Measurements from ENCODE around the gene CCNT1.
A peak's percentile ranks its signal among the peaks of the same experiment; 100 is the strongest.
"Not testable (repeated sequence)": the region's sequence is repeated elsewhere in the genome, so short reads cannot be mapped to it uniquely, and the experiment has no call there.

The CCNT1 gene

DNA sequence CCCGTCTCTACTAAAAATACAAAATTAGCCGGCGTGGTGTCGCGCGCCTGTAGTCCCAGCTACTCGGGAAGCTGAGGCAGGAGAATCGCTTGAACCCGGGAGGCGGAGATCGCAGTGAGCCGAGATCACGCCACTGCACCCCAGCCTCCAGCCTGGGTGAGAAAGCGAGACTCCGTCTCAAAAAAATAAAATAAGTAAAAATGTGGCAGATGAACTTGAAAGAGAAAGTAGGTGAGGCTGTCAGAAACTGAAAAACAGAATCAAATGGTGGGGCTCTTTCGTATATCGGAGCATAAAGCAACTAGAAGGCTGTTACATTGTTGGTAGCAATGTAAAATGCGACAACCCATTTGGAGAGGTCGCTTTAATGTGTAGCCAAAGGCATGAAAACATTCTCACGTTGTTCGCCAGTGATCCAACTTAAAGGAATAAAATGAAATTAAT is 767 bp upstream of the CCNT1 start:
- TF ChIP-seq, protein P1, sequence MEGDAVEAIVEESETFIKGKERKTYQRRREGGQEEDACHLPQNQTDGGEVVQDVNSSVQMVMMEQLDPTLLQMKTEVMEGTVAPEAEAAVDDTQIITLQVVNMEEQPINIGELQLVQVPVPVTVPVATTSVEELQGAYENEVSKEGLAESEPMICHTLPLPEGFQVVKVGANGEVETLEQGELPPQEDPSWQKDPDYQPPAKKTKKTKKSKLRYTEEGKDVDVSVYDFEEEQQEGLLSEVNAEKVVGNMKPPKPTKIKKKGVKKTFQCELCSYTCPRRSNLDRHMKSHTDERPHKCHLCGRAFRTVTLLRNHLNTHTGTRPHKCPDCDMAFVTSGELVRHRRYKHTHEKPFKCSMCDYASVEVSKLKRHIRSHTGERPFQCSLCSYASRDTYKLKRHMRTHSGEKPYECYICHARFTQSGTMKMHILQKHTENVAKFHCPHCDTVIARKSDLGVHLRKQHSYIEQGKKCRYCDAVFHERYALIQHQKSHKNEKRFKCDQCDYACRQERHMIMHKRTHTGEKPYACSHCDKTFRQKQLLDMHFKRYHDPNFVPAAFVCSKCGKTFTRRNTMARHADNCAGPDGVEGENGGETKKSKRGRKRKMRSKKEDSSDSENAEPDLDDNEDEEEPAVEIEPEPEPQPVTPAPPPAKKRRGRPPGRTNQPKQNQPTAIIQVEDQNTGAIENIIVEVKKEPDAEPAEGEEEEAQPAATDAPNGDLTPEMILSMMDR (IDR thresholded peaks at IDR 0.05; ENCODE audit: low read depth, low read length) = no peak
- H3K4me3 ChIP-seq (replicated peaks in 1 of 2; ENCODE audit: low read depth in 2 of 2, low read length in 2 of 2) = peak overlapping the region; percentile 78 to 89
- peak; percentile 13 to 23 for DNase-seq (ENCODE audit: low read depth in 2 of 2)

DNA sequence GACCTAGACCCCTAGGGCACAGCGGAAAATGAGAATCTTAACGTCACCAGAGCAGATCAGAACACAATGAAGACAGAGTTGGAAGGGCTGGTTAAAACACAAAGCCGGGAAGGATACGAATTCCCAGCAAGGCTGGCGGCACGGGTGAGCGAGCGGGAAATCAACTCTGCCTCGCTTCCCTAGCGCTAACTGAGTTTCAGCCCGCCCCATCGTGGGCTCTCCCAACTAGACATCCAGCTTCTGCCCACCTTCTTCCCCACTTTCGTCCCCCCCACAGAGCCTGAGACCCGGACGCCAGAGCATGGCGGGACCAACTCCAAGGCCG is 377 bp downstream of the CCNT1 start:
- H3K4me3 ChIP-seq (replicated peaks in 1 of 2; ENCODE audit: low read depth in 2 of 2, low read length in 2 of 2) = peak overlapping the region; percentile 78 to 89
- no peak for DNase-seq (ENCODE audit: low read depth in 2 of 2)
- TF ChIP-seq, protein P1 (IDR thresholded peaks at IDR 0.05; ENCODE audit: low read depth, low read length) = no peak

DNA sequence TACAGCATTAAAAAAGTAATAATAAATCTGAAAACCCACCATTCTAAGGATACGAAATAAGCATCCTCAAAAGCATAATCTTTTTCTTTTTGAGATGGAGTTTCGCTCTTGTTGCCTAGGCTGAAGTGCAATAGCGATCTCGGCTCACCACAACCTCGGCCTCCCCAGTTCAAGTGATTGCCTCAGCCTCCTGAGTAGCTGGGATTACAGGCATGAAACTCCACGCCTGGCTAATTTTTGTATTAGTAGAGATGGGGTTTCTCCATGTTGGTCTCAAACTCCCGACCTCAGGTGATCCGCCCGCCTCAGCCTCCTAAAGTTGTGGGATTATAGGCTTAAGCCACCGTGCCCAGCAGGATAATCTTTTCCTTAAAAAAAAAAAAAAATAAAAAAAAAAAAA is 4.3 kb downstream of the CCNT1 start:
- DNase-seq (ENCODE audit: low read depth in 2 of 2) = no peak
- no peak overlapping the region for H3K4me3 ChIP-seq (replicated peaks in 1 of 2; ENCODE audit: low read depth in 2 of 2, low read length in 2 of 2)
- TF ChIP-seq, protein P1 (IDR thresholded peaks at IDR 0.05; ENCODE audit: low read depth, low read length) = no peak

DNA sequence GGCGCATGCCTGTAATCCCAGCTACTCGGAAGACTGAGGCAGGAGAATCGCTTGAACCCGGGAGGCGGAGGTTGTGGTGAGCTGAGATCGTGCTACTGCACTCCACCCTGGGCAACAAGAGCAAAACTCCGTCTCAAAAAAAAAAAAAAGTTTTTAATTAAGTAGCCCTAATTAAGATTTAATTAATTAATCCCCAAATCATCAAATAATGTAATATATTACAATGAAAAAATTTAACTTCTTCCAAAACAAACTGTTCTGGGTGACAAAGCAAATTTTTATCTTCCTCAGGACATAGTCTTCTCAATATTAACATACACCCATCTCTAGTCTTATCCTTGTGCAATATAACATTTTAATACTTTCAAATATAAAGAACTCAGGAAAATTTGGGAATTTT is 17.7 kb downstream of the CCNT1 start:
- H3K4me3 ChIP-seq (replicated peaks in 1 of 2; ENCODE audit: low read depth in 2 of 2, low read length in 2 of 2); DNase-seq (ENCODE audit: low read depth in 2 of 2): not testable (repeated sequence)

DNA sequence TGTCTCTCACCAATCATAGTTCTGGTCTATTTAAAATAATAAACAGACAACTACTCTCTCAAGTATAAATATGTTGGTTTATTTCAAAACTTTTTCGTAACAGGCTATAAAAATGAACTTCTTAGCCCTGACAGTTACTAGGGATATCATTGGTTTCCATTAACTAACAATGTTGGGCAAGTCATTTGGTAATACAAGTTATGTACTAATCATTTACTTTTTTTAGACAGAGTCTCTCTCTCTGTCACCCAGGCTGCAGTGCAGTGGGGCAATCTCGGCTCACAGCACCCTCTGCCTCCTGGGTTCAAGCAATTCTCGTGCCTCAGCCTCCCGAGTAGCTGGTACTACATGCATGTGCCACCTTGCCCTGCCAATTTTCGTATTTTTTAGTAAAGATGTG is 19.9 kb downstream of the CCNT1 start:
- no peak overlapping the region for H3K4me3 ChIP-seq (replicated peaks in 1 of 2; ENCODE audit: low read depth in 2 of 2, low read length in 2 of 2)
- TF ChIP-seq, protein P1 (IDR thresholded peaks at IDR 0.05; ENCODE audit: low read depth, low read length) = no peak
- no peak for DNase-seq (ENCODE audit: low read depth in 2 of 2)

DNA sequence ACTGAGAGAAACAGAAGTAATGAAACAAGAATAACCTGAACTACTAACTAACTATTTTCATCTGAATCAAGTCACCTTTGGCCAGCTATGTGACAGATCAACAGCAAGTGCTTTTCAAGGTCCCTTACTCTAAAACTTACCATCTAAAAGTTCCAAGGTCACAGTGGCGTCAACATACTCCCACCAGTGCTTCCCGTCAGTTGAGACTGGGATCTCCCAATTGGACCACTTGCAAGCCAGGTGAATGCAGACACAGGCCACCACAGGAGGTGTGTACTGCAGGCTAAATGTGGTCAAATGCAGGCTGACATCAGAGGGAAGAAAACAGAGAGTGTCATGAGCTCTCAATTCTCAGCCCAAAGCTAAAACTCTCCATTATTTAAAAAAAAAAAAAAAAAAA is 20.6 kb downstream of the CCNT1 start:
- no peak for DNase-seq (ENCODE audit: low read depth in 2 of 2)
- TF ChIP-seq, protein P1 (IDR thresholded peaks at IDR 0.05; ENCODE audit: low read depth, low read length) = no peak
- H3K4me3 ChIP-seq (replicated peaks in 1 of 2; ENCODE audit: low read depth in 2 of 2, low read length in 2 of 2) = no peak overlapping the region

DNA sequence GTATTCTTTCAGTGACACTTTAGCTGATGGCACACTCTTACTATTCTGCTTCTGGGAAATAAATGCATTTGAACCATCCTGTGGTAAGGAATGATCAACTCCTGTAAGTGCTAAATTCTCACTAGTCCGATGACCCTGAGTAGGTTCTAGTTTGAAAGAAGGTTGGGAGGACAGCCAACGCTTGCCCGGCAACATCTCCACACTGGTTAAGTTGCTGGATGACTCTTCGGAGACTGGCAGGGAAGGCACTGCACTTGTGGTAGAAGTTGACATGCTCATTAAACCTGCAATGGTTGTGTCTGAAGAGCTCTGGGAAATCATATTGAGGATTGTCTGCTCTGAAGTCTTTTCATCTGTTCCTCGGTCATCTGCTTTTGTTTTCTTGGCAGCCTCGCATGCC is 22.5 kb downstream of the CCNT1 start:
- TF ChIP-seq, protein P1 (IDR thresholded peaks at IDR 0.05; ENCODE audit: low read depth, low read length) = no peak
- DNase-seq (ENCODE audit: low read depth in 2 of 2) = no peak
- H3K4me3 ChIP-seq (replicated peaks in 1 of 2; ENCODE audit: low read depth in 2 of 2, low read length in 2 of 2) = no peak overlapping the region

All from cardiac fibroblast (primary cell).